IMR-90 (cell line): ENCODE results near the gene BRF1. TPM values are rescaled to one million over a fixed set of nuclear protein-coding genes. Genes with fewer than 3 reads are reported as not detected.

Experiments
- ATAC-seq: fragments of 200-7000 bp; cut with Tn5 transposase; 2 replicates; pipeline ENCODE4 v1.9.1; 2020; ENCODE audit warnings: low read depth, mild to moderate bottlenecking, moderate library complexity
- BruUV-seq: library from RNA; stranded (reverse); fragments of 400-500 nt; replicated peaks from 2 replicates; lab custom pipeline; 2021; lab: Mats Ljungman, UMichigan
- CTCF ChIA-PET: fragments of 300-600 bp; formaldehyde crosslinking; extraction: SDS; loops from one replicate; lab custom pipeline; 2021; ENCODE audit warnings: antibody characterized with exemption; lab: Yijun Ruan, JAX
- POLR2A ChIA-PET: fragments of 300-600 bp; sonication (Branson Sonifier 250); formaldehyde crosslinking; loops from one replicate; lab custom pipeline; 2022; ENCODE audit warnings: antibody characterized with exemption; ENCODE audit not compliant: unreplicated experiment; lab: Charles Lee
- DNase-seq: peaks from one replicate; pipeline ENCODE4 v3.0.0; 2013
- H2AFZ ChIP-seq: replicated peaks from 2 replicates; pipeline ENCODE3; 2013; ENCODE audit warnings: low read length, mild to moderate bottlenecking; ENCODE audit not compliant: poor library complexity
- H2AK5ac ChIP-seq: 2 replicates; pipeline ENCODE4 v1.6.1; 2013; ENCODE audit warnings: low read depth, low read length, inconsistent platforms
- H2AK9ac ChIP-seq: replicated peaks from 2 replicates; pipeline ENCODE3; 2013; ENCODE audit warnings: mild to moderate bottlenecking, low read depth, low read length, moderate library complexity; ENCODE audit not compliant: poor library complexity
- H2BK120ac ChIP-seq: 2 replicates; pipeline ENCODE4 v1.6.1; 2013; ENCODE audit warnings: low read depth, low read length, inconsistent platforms
- H2BK15ac ChIP-seq: 3 replicates; pipeline ENCODE4 v1.6.1; 2013; ENCODE audit warnings: low read depth, low read length, inconsistent platforms
- H2BK20ac ChIP-seq: 2 replicates; pipeline ENCODE4 v1.6.1; 2013; ENCODE audit warnings: low read depth, mild to moderate bottlenecking, inconsistent platforms, low read length, moderate library complexity
- H2BK5ac ChIP-seq: 2 replicates; pipeline ENCODE4 v1.6.1; 2013; ENCODE audit warnings: mild to moderate bottlenecking, low read depth, low read length, inconsistent platforms; ENCODE audit not compliant: poor library complexity, severe bottlenecking
- H3K14ac ChIP-seq: replicated peaks from 2 replicates; pipeline ENCODE4 v1.6.1; 2013; ENCODE audit warnings: low read depth, low read length, inconsistent platforms
- H3K18ac ChIP-seq: 2 replicates; pipeline ENCODE4 v1.6.1; 2013; ENCODE audit warnings: low read depth, low read length, control low read depth
- H3K23ac ChIP-seq: 2 replicates; pipeline ENCODE4 v1.6.1; 2013; ENCODE audit warnings: low read depth, low read length, inconsistent platforms
- H3K27ac ChIP-seq: 2 replicates; pipeline ENCODE4 v1.5.1; 2013; ENCODE audit warnings: mild to moderate bottlenecking, control low read depth, low read length; ENCODE audit not compliant: insufficient read depth
- H3K27me3 ChIP-seq: 2 replicates; pipeline ENCODE4 v1.6.1; 2013; ENCODE audit warnings: low read length; ENCODE audit not compliant: control insufficient read depth, insufficient read depth
- H3K36me3 ChIP-seq: 2 replicates; pipeline ENCODE4 v1.6.1; 2013; ENCODE audit warnings: low read length, mixed read lengths; ENCODE audit not compliant: control insufficient read depth, insufficient read depth
- H3K4ac ChIP-seq: 2 replicates; pipeline ENCODE4 v1.6.1; 2013; ENCODE audit warnings: low read depth, low read length, inconsistent platforms
- H3K4me1 ChIP-seq: 2 replicates; pipeline ENCODE4 v1.6.1; 2013; ENCODE audit warnings: low read length, mixed read lengths; ENCODE audit not compliant: control insufficient read depth, insufficient read depth
- H3K4me2 ChIP-seq: 2 replicates; pipeline ENCODE4 v1.6.1; 2013; ENCODE audit warnings: low read depth, mild to moderate bottlenecking, control low read depth, low read length, moderate library complexity
- H3K4me3 ChIP-seq: 2 replicates; pipeline ENCODE4 v1.5.1; 2013; ENCODE audit warnings: low read depth, mild to moderate bottlenecking, control low read depth, low read length, moderate library complexity; ENCODE audit not compliant: insufficient read depth
- H3K56ac ChIP-seq: 2 replicates; pipeline ENCODE4 v1.6.1; 2013; ENCODE audit warnings: low read length, inconsistent platforms; ENCODE audit not compliant: insufficient read depth; ENCODE audit errors: extremely low read depth
- H3K79me1 ChIP-seq, 2 experiments: 2 replicates each; pipeline ENCODE4 v1.6.1; 2013; ENCODE audit warnings: low read length in 2 of 2, inconsistent platforms in 1 of 2, low read depth in 1 of 2
- H3K9ac ChIP-seq: 2 replicates; pipeline ENCODE4 v1.6.1; 2013; ENCODE audit warnings: low read depth, low read length, control low read depth
- H3K9me1 ChIP-seq: 2 replicates; pipeline ENCODE4 v1.6.1; 2013; ENCODE audit warnings: low read length, inconsistent platforms; ENCODE audit not compliant: insufficient read depth
- H3K9me3 ChIP-seq: 2 replicates; pipeline ENCODE4 v1.6.1; 2013; ENCODE audit warnings: low read length; ENCODE audit not compliant: control insufficient read depth, insufficient read depth
- H4K20me1 ChIP-seq: 2 replicates; pipeline ENCODE4 v1.6.1; 2013; ENCODE audit warnings: low read length, inconsistent platforms; ENCODE audit not compliant: insufficient read depth
- H4K5ac ChIP-seq: 2 replicates; pipeline ENCODE4 v1.6.1; 2013; ENCODE audit warnings: mild to moderate bottlenecking, low read depth, low read length, control low read depth
- H4K8ac ChIP-seq, 2 experiments: 2 replicates each; pipeline ENCODE4 v1.6.1; 2013; ENCODE audit warnings: low read depth in 2 of 2, low read length in 2 of 2, control low read depth in 1 of 2, inconsistent platforms in 1 of 2
- H4K91ac ChIP-seq: 2 replicates; pipeline ENCODE4 v1.6.1; 2013; ENCODE audit warnings: low read depth, low read length, inconsistent platforms; ENCODE audit not compliant: insufficient read depth
- BHLHE40 ChIP-seq: fragments of 150-350 bp; IDR thresholded peaks from 2 replicates; pipeline ENCODE4 v1.6.1; 2016; ENCODE audit warnings: mild to moderate bottlenecking, low read depth, low read length
- CEBPB ChIP-seq: IDR thresholded peaks from 2 replicates; pipeline ENCODE4 v1.6.1; 2012; ENCODE audit warnings: low read depth, low read length, improper control_type of control experiment
- CHD1 ChIP-seq: IDR thresholded peaks from 2 replicates; pipeline ENCODE4 v1.6.1; 2012; ENCODE audit warnings: low read depth, low read length, improper control_type of control experiment
- CTCF ChIP-seq: conservative IDR thresholded peaks from 2 replicates; pipeline ENCODE4 v1.5.1; 2012; ENCODE audit warnings: mild to moderate bottlenecking, low read depth, low read length, improper control_type of control experiment
- ELK1 ChIP-seq: fragments of 150-350 bp; IDR thresholded peaks from 2 replicates; pipeline ENCODE4 v1.6.1; 2016; ENCODE audit warnings: low read depth, mild to moderate bottlenecking, low read length, moderate library complexity, borderline replicate concordance
- FOS ChIP-seq: fragments of 150-350 bp; IDR thresholded peaks from 2 replicates; pipeline ENCODE4 v1.6.1; 2016; ENCODE audit warnings: low read depth, low read length
- MAFK ChIP-seq: IDR thresholded peaks from 2 replicates; pipeline ENCODE4 v1.6.1; 2012; ENCODE audit warnings: low read depth, low read length, improper control_type of control experiment
- MAZ ChIP-seq: IDR thresholded peaks from 2 replicates; pipeline ENCODE4 v1.6.1; 2012; ENCODE audit warnings: low read depth, mild to moderate bottlenecking, low read length, improper control_type of control experiment, moderate library complexity, borderline replicate concordance
- MXI1 ChIP-seq: IDR thresholded peaks from 2 replicates; pipeline ENCODE4 v1.6.1; 2012; ENCODE audit warnings: low read depth, mild to moderate bottlenecking, low read length, moderate library complexity, borderline replicate concordance
- NFE2L2 ChIP-seq: fragments of 150-350 bp; IDR thresholded peaks from 2 replicates; pipeline ENCODE4 v1.6.1; 2016; ENCODE audit warnings: low read depth, mild to moderate bottlenecking, low read length
- POLR2A ChIP-seq: IDR thresholded peaks from 2 replicates; pipeline ENCODE4 v1.6.1; 2012; ENCODE audit warnings: mild to moderate bottlenecking, low read depth, low read length
- RCOR1 ChIP-seq: IDR thresholded peaks from 2 replicates; pipeline ENCODE4 v1.6.1; 2012; ENCODE audit warnings: mild to moderate bottlenecking, low read length, improper control_type of control experiment; ENCODE audit not compliant: insufficient replicate concordance
- RFX5 ChIP-seq: IDR thresholded peaks from 2 replicates; pipeline ENCODE4 v1.8.0; 2012; ENCODE audit warnings: low read depth, mild to moderate bottlenecking, low read length, moderate library complexity
- SMC3 ChIP-seq: fragments of 150-350 bp; IDR thresholded peaks from 2 replicates; pipeline ENCODE4 v1.6.1; 2016; ENCODE audit warnings: low read depth, mild to moderate bottlenecking, antibody characterized with exemption, low read length, moderate library complexity
- USF2 ChIP-seq: fragments of 150-350 bp; IDR thresholded peaks from 2 replicates; pipeline ENCODE4 v1.6.1; 2017; ENCODE audit warnings: mild to moderate bottlenecking, antibody characterized with exemption, low read length, low read depth
- WGBS, 2 experiments: methylation state at CpG; one replicate each; pipeline versions ENCODE4 v1.1.5 to v1.1.7; 2013; ENCODE audit warnings: missing lambda C conversion rate in 2 of 2; ENCODE audit not compliant: insufficient read length in 1 of 2; ENCODE audit errors: extremely low coverage in 2 of 2; 5-methylcytosine and 5-hydroxymethylcytosine counted together
- dilution Hi-C: fragments of 300-500 bp; cut with HindIII; formaldehyde crosslinking; loops from one replicate; pipeline ENCODE4 v1.14.3; 2018; ENCODE audit warnings: low sequenced_read_pairs; ENCODE audit not compliant: unreplicated experiment
- in situ Hi-C: fragments of 300-500 bp; cut with MboI; formaldehyde crosslinking; loops from 3 replicates; pipeline ENCODE4 v1.14.3; 2019; ENCODE audit warnings: low sequenced_read_pairs, inconsistent platforms, mixed read lengths
- intact Hi-C: fragments of 100-400 bp; cut with micrococcal nuclease; formaldehyde crosslinking; loops from 2 replicates; pipeline ENCODE4 v1.10.0; 2022
- polyA plus RNA-seq, 3 experiments: library from polyadenylated mRNA; depleted of rRNA; stranded (reverse); fragments of >200 nt; gene quantifications; 2 replicates each; pipeline ENCODE4 v1.2.3, GENCODE V29; 2012; ENCODE audit warnings: low replicate concordance in 1 of 3
- total RNA-seq: library from RNA; depleted of rRNA; stranded (reverse); fragments of >200 nt; gene quantifications from 2 replicates; pipeline ENCODE4 v1.2.3, GENCODE V29; 2012

Gene BRF1
- total and polyA plus RNA-seq, 2 of the 4 experiments (the other 2 are of a cell fraction) = 12.4 to 16.7 TPM

GRCh38 chr14:105315211-105315721, 14.5 kb upstream of the BRF1 start:
- dilution Hi-C loops (no loop called here), intact Hi-C loops (no loop called here), in situ Hi-C loops (no loop called here)
- peak overlapping the region; percentile 14; the same call in 1 of the 2 replicates for H3K27ac ChIP-seq
- H2AK9ac ChIP-seq = peak overlapping the region; percentile 96
- WGBS, 2 experiments = 5% methylated on average over 27 of the region's 54 CpGs; no CpG with 5 or more reads in 1 of the 2 experiments
- H3K4ac ChIP-seq = no peak overlapping the region
- peaks cover 26% of the 10 kb centered on the region for H3K4me1 ChIP-seq
- H3K27me3 ChIP-seq = no peaks in the 10 kb centered on the region
- no peak overlapping the region for H3K18ac ChIP-seq
- H3K23ac ChIP-seq = peak overlapping the region; percentile 23
- TF ChIP-seq RCOR1 = no peak
- no peak for TF ChIP-seq MAFK
- TF ChIP-seq RFX5 = no peak
- TF ChIP-seq CEBPB = no peak
- no peak for TF ChIP-seq BHLHE40
- TF ChIP-seq MAZ = no peak
- TF ChIP-seq FOS = no peak
- TF ChIP-seq POLR2A = no peak
- no peak for TF ChIP-seq ELK1
- no peak for TF ChIP-seq NFE2L2
- no peak for TF ChIP-seq CHD1
- no peak for TF ChIP-seq SMC3
- no peak for TF ChIP-seq USF2
- no peak for TF ChIP-seq MXI1
- TF ChIP-seq CTCF = no peak
- ChIA-PET POLR2A (interaction anchor here (1.2 kb wide), 1 partner anchor 14 kb away, joined by 7 read pairs; the partner anchor contains the start of gene BRF1), CTCF (no interaction called here)
- peak overlapping the region in 1 of 2 experiments; percentile 10; a peak in 2 of 4 replicates for H4K8ac ChIP-seq
- DNase-seq (no peak), ATAC-seq (no peak)
- no peaks in the 10 kb centered on the region for H3K36me3 ChIP-seq
- H3K14ac ChIP-seq = no peak overlapping the region
- H2AFZ ChIP-seq = peak overlapping the region; percentile 83
- H3K56ac ChIP-seq = no peak overlapping the region
- H3K79me1 ChIP-seq = peaks cover 6 to 43% of the 10 kb centered on the region in 2 experiments
- H2BK20ac ChIP-seq = no peak overlapping the region
- H2BK5ac ChIP-seq = no peak overlapping the region
- H2BK120ac ChIP-seq = no peak overlapping the region
- peak overlapping the region; percentile 89 for H3K9ac ChIP-seq
- H4K20me1 ChIP-seq = peaks cover 31% of the 10 kb centered on the region
- H2AK5ac ChIP-seq = no peak overlapping the region; the same call in none of the 2 replicates
- no peak overlapping the region for H2BK15ac ChIP-seq
- H3K4me3 ChIP-seq = peak overlapping the region; percentile 100
- H3K4me2 ChIP-seq = peak overlapping the region; percentile 99
- BruUV-seq = no TSS peak
- H3K9me1 ChIP-seq = peaks cover 9% of the 10 kb centered on the region
- H3K9me3 ChIP-seq = no peaks in the 10 kb centered on the region
- H4K91ac ChIP-seq = no peak overlapping the region
- no peak overlapping the region for H4K5ac ChIP-seq
